CD4-positive, alpha-beta T cell (primary cell): ENCODE data around the gene LECT2. TPM values are rescaled to one million over a fixed set of nuclear protein-coding genes. Genes with fewer than 3 reads are reported as not detected.

Experiments
- ATAC-seq: fragments of 200-7000 bp; cut with Tn5 transposase; one replicate; pipeline ENCODE4 v1.10.0; 2022; ENCODE audit warnings: mild to moderate bottlenecking; ENCODE audit not compliant: poor library complexity
- CTCF ChIA-PET: fragments of 350-600 bp; sonication (Branson Sonifier 250); formaldehyde crosslinking; loops from one replicate; lab custom pipeline; 2021; ENCODE audit warnings: antibody characterized with exemption, inconsistent platforms; lab: Charles Lee
- POLR2A ChIA-PET: fragments of 350-600 bp; sonication (Branson Sonifier 250); formaldehyde crosslinking; loops from one replicate; lab custom pipeline; 2021; ENCODE audit warnings: antibody characterized with exemption, inconsistent platforms; lab: Charles Lee
- DNase-seq, 14 experiments: peaks; one replicate each; pipeline ENCODE4 v3.0.0-alpha.2; 2013 to 2020; ENCODE audit warnings: mixed read lengths in 2 of 14
- H3K27ac ChIP-seq, 2 donors: one replicate each; pipeline versions ENCODE4 v1.5.1 to v1.7.0; 2013; ENCODE audit warnings: low read length in 2 of 2, low read depth in 1 of 2, mild to moderate bottlenecking in 1 of 2
- H3K27me3 ChIP-seq, 2 experiments: 1 replicate in 1 of 2; 2 replicates in 1 of 2; pipeline versions ENCODE4 v1.6.1 to v1.7.0; 2013; ENCODE audit warnings: low read length in 2 of 2, control low read depth in 1 of 2, mild to moderate bottlenecking in 1 of 2, moderate library complexity in 1 of 2; ENCODE audit not compliant: insufficient read depth in 2 of 2, control insufficient read depth in 1 of 2
- H3K36me3 ChIP-seq: one replicate; pipeline ENCODE4 v1.6.1; 2013; ENCODE audit warnings: low read length, control low read depth; ENCODE audit not compliant: insufficient read depth
- H3K4me1 ChIP-seq: one replicate; pipeline ENCODE4 v1.6.1; 2013; ENCODE audit warnings: low read length, control low read depth; ENCODE audit not compliant: insufficient read depth
- H3K4me3 ChIP-seq: one replicate; pipeline ENCODE4 v1.5.1; 2013; ENCODE audit warnings: mild to moderate bottlenecking, low read length, moderate library complexity
- H3K9me3 ChIP-seq, 2 experiments: 1 replicate in 1 of 2; 2 replicates in 1 of 2; pipeline versions ENCODE4 v1.6.1 to v1.7.0; 2013; ENCODE audit warnings: low read length in 2 of 2, mild to moderate bottlenecking in 2 of 2, control low read depth in 1 of 2, moderate library complexity in 1 of 2; ENCODE audit not compliant: control insufficient read depth in 1 of 2, insufficient read depth in 1 of 2
- H3K27ac Mint-ChIP-seq: one replicate; pipeline ENCODE4 v1.8.0; 2020; ENCODE audit warnings: mixed read lengths
- H3K27me3 Mint-ChIP-seq: one replicate; pipeline ENCODE4 v1.8.0; 2021; ENCODE audit warnings: mixed read lengths
- H3K36me3 Mint-ChIP-seq: one replicate; pipeline ENCODE4 v1.8.0; 2021; ENCODE audit warnings: low read depth, mixed read lengths
- H3K4me1 Mint-ChIP-seq: one replicate; pipeline ENCODE4 v1.8.0; 2021; ENCODE audit warnings: low read depth, mixed read lengths
- H3K4me3 Mint-ChIP-seq: one replicate; pipeline ENCODE4 v1.8.0; 2020; ENCODE audit warnings: mild to moderate bottlenecking, mixed read lengths
- H3K9me3 Mint-ChIP-seq: one replicate; pipeline ENCODE4 v1.8.0; 2020; ENCODE audit warnings: mixed read lengths
- CTCF ChIP-seq: fragments of 200-600 bp; IDR thresholded peaks from one replicate; pipeline ENCODE4 v1.8.0; 2022; ENCODE audit warnings: antibody characterized with exemption, mild to moderate bottlenecking
- intact Hi-C, 2 experiments: fragments of 100-400 bp; cut with DNase I in 1 of 2; cut with micrococcal nuclease in 1 of 2; formaldehyde crosslinking; loops; one replicate each; pipeline versions ENCODE4 v1.15.1 to v1.9.0; 2023 to 2025; cut with DNase I, micrococcal nuclease
- total RNA-seq, 174 experiments: library from RNA in 2 of 174; stranded (reverse) in 2 of 174; gene quantifications; one replicate each; pipeline ENCODE4 v1.2.3 and lab custom pipeline; 2021 to 2026

LECT2 gene
- total RNA-seq, 2 experiments from 2014 or later: not detected

- intact Hi-C loops: no loop called here
- Histone ChIP-seq H3K9me3 (no peaks in the 10 kb centered on the region), H3K4me3 (no peak overlapping the region), H3K27me3 (peaks cover 3 to 4% of the 10 kb centered on the region in 2 experiments), H3K4me1 (no peaks in the 10 kb centered on the region), H3K36me3 (no peaks in the 10 kb centered on the region), H3K27ac (no peak overlapping the region)
- H3K27ac Mint-ChIP-seq: no peak overlapping the region
- POLR2A ChIA-PET: no interaction called here
- no peak for TF ChIP-seq CTCF
- ATAC-seq (no peak), DNase-seq (no peak)
- H3K4me3 Mint-ChIP-seq: no peak overlapping the region
- no peaks in the 10 kb centered on the region for H3K9me3 Mint-ChIP-seq
- no peaks in the 10 kb centered on the region for H3K4me1 Mint-ChIP-seq
- H3K36me3 Mint-ChIP-seq: no peaks in the 10 kb centered on the region
- CTCF ChIA-PET: no interaction called here
- peaks cover 48% of the 10 kb centered on the region for H3K27me3 Mint-ChIP-seq
Measured at GRCh38 chr5:135900276-135900675, 54.5 kb downstream of the LECT2 start.

GRCh38 chr5:135898651-135899050, 56.1 kb downstream of the LECT2 start:
- H3K27me3 Mint-ChIP-seq: peaks cover 38% of the 10 kb centered on the region
- H3K4me1 Mint-ChIP-seq: no peaks in the 10 kb centered on the region
- H3K4me1 ChIP-seq: no peaks in the 10 kb centered on the region
- H3K9me3 ChIP-seq: no peaks in the 10 kb centered on the region
- no peak for TF ChIP-seq CTCF
- DNase-seq (no peak), ATAC-seq (no peak)
- H3K9me3 Mint-ChIP-seq: no peaks in the 10 kb centered on the region
- POLR2A ChIA-PET: no interaction called here
- no peaks in the 10 kb centered on the region for H3K36me3 ChIP-seq
- no peak overlapping the region for H3K27ac Mint-ChIP-seq
- intact Hi-C loops: no loop called here
- no peak overlapping the region for H3K4me3 ChIP-seq
- H3K27me3 ChIP-seq: peaks cover 4 to 6% of the 10 kb centered on the region in 2 experiments
- H3K36me3 Mint-ChIP-seq: no peaks in the 10 kb centered on the region
- no peak overlapping the region for H3K4me3 Mint-ChIP-seq
- H3K27ac ChIP-seq: no peak overlapping the region
- CTCF ChIA-PET: no interaction called here

Other genes starting within 250 kb of the LECT2 start
- not detected for gene SLC25A48, start 120.3 kb downstream of the LECT2 start, total RNA-seq
- not detected for gene IL9, start 59.1 kb downstream of the LECT2 start, total RNA-seq
- 1 to 10 TPM; 4.8 to 5.9 TPM for gene TGFBI, start 74.0 kb upstream of the LECT2 start, total RNA-seq
- gene SMAD5, start 177.9 kb upstream of the LECT2 start, total RNA-seq: 10 to 100 TPM in 1 of 2 experiments, 1 to 10 TPM in 1; 9.1 to 10.1 TPM
- gene SMIM32, start 238.2 kb upstream of the LECT2 start, total RNA-seq: not detected